CD4-positive, alpha-beta T cell treated with Interleukin-17A for 4 hours (primary cell): ENCODE measurements around the gene CTDSPL.

Experiments
- DNase-seq: peaks from one replicate; pipeline ENCODE4 v3.0.0-alpha.2; 2020; ENCODE audit warnings: mixed read lengths

CTDSPL gene

GRCh38 chr3:37991109-37991508, 129.4 kb downstream of the CTDSPL start:
- DNase-seq = no peak

- no peak for DNase-seq
Observed at GRCh38 chr3:37991823-37992222, 130.1 kb downstream of the CTDSPL start.

- DNase-seq = no peak
Observed at GRCh38 chr3:37992271-37993066, 130.8 kb downstream of the CTDSPL start.

- DNase-seq = no peak
Observed at GRCh38 chr3:37993067-37993455, 131.4 kb downstream of the CTDSPL start.

- no peak for DNase-seq
Observed at GRCh38 chr3:37993460-37993819, 131.8 kb downstream of the CTDSPL start.

GRCh38 chr3:37993820-37994638, 132.3 kb downstream of the CTDSPL start:
- DNase-seq = peak; percentile 74

GRCh38 chr3:37994639-37994972, 132.9 kb downstream of the CTDSPL start:
- DNase-seq = no peak

GRCh38 chr3:37995652-37996641, 134.3 kb downstream of the CTDSPL start:
- peak; percentile 53 for DNase-seq

- peak; percentile 89 for DNase-seq
Observed at GRCh38 chr3:37996785-37997301, 135.2 kb downstream of the CTDSPL start.

- no peak for DNase-seq
Observed at GRCh38 chr3:37997342-37997741, 135.7 kb downstream of the CTDSPL start.

- DNase-seq = no peak
Observed at GRCh38 chr3:37997791-37998370, 136.2 kb downstream of the CTDSPL start.

- no peak for DNase-seq
Observed at GRCh38 chr3:37999836-38000235, 138.2 kb downstream of the CTDSPL start.

- DNase-seq = no peak
Observed at GRCh38 chr3:38000242-38000916, 138.7 kb downstream of the CTDSPL start.

- DNase-seq = no peak
Observed at GRCh38 chr3:38000965-38001455, 139.3 kb downstream of the CTDSPL start.

- no peak for DNase-seq
Observed at GRCh38 chr3:38001456-38002081, 139.9 kb downstream of the CTDSPL start.

GRCh38 chr3:38002291-38002876, 140.7 kb downstream of the CTDSPL start:
- no peak for DNase-seq

GRCh38 chr3:38002940-38003339, 141.3 kb downstream of the CTDSPL start:
- DNase-seq = no peak

GRCh38 chr3:38003371-38003816, 141.7 kb downstream of the CTDSPL start:
- peak; percentile 78 for DNase-seq

- DNase-seq = no peak
Observed at GRCh38 chr3:38003817-38004414, 142.2 kb downstream of the CTDSPL start.

GRCh38 chr3:38004415-38005075, 142.9 kb downstream of the CTDSPL start:
- peak; percentile 79 for DNase-seq
